H1 (cell line): ENCODE results near the gene DAPL1. TPM values are rescaled to one million over a fixed set of nuclear protein-coding genes. Genes with fewer than 3 reads are reported as not detected.

Experiments used
- CTCF ChIA-PET: fragments of 300-600 bp; sonication (Branson Sonifier 250); formaldehyde crosslinking; loops from one replicate; lab custom pipeline; 2021; ENCODE audit not compliant: partially characterized antibody; lab: Charles Lee
- POLR2A ChIA-PET: fragments of 300-600 bp; sonication (Branson Sonifier 250); formaldehyde crosslinking; loops from one replicate; lab custom pipeline; 2021; ENCODE audit warnings: inconsistent platforms; ENCODE audit not compliant: partially characterized antibody; lab: Charles Lee
- DNase-seq, 2 experiments: peaks; one replicate each; pipeline versions ENCODE4 v3.0.0 to v3.0.0-alpha.2; 2010 to 2022; ENCODE audit warnings: low spot score in 2 of 2, low read depth in 1 of 2, mixed read lengths in 1 of 2
- FAIRE-seq: peaks from 2 replicates; lab custom pipeline; 2011; peaks lifted over from hg19 to GRCh38; lab: Jason Lieb, UNC
- H2AFZ ChIP-seq: 2 replicates; pipeline ENCODE4 v1.8.1; 2012; ENCODE audit warnings: low read length, inconsistent platforms
- H2AK5ac ChIP-seq: 2 replicates; pipeline ENCODE4 v1.6.1; 2013; ENCODE audit warnings: low read depth, low read length
- H2BK120ac ChIP-seq: replicated peaks from 2 replicates; pipeline ENCODE3; 2013; ENCODE audit warnings: low read depth, low read length, inconsistent platforms
- H2BK12ac ChIP-seq: 2 replicates; pipeline ENCODE4 v1.6.1; 2013; ENCODE audit warnings: low read depth, low read length
- H2BK15ac ChIP-seq: 2 replicates; pipeline ENCODE4 v1.6.1; 2013; ENCODE audit warnings: low read length
- H2BK20ac ChIP-seq: 2 replicates; pipeline ENCODE4 v1.6.1; 2013; ENCODE audit warnings: low read length
- H2BK5ac ChIP-seq: 2 replicates; pipeline ENCODE4 v1.6.1; 2013; ENCODE audit warnings: low read depth, low read length
- H3K14ac ChIP-seq: 2 replicates; pipeline ENCODE4 v1.6.1; 2013; ENCODE audit warnings: inconsistent platforms; ENCODE audit not compliant: insufficient read length
- H3K18ac ChIP-seq: 2 replicates; pipeline ENCODE4 v1.6.1; 2013; ENCODE audit warnings: low read length; ENCODE audit errors: extremely low read depth
- H3K23ac ChIP-seq: 2 replicates; pipeline ENCODE4 v1.6.1; 2013; ENCODE audit warnings: inconsistent platforms; ENCODE audit not compliant: insufficient read length
- H3K23me2 ChIP-seq: 2 replicates; pipeline ENCODE4 v1.6.1; 2013; ENCODE audit warnings: low read depth, low read length
- H3K27ac ChIP-seq: 2 replicates; pipeline ENCODE4 v1.6.1; 2011; ENCODE audit warnings: low read depth, low read length, inconsistent platforms
- H3K27me3 ChIP-seq, 4 experiments: replicated peaks in 1 of 4; 1 replicate in 1 of 4; 2 replicates in 3 of 4; pipeline versions ENCODE4 v1.6.1 to v1.8.1; 2011 to 2013; ENCODE audit warnings: low read length in 3 of 4, mild to moderate bottlenecking in 3 of 4, inconsistent platforms in 2 of 4, mixed read lengths in 2 of 4, moderate library complexity in 1 of 4; ENCODE audit not compliant: control insufficient read depth in 3 of 4, insufficient read depth in 3 of 4; ENCODE audit errors: extremely low read depth in 1 of 4
- H3K36me3 ChIP-seq, 4 experiments: 2 replicates each; pipeline versions ENCODE4 v1.6.1 to v1.8.1; 2011 to 2013; ENCODE audit warnings: mild to moderate bottlenecking in 4 of 4, low read length in 3 of 4, moderate library complexity in 2 of 4, control low read depth in 1 of 4, inconsistent platforms in 1 of 4; ENCODE audit not compliant: insufficient read depth in 4 of 4, control insufficient read depth in 2 of 4
- H3K4ac ChIP-seq: replicated peaks from 2 replicates; pipeline ENCODE3; 2013; ENCODE audit warnings: low read length, low read depth, mixed read lengths, inconsistent platforms; ENCODE audit not compliant: insufficient read length
- H3K4me1 ChIP-seq, 4 experiments: replicated peaks in 1 of 4; 1 replicate in 1 of 4; 2 replicates in 3 of 4; pipeline versions ENCODE4 v1.6.1 to v1.8.1; 2011 to 2013; ENCODE audit warnings: low read length in 3 of 4, inconsistent platforms in 2 of 4, mixed read lengths in 1 of 4; ENCODE audit not compliant: insufficient read depth in 4 of 4, control insufficient read depth in 3 of 4
- H3K4me2 ChIP-seq, 2 experiments: 2 replicates each; pipeline versions ENCODE4 v1.6.1 to v1.8.1; 2011 to 2013; ENCODE audit warnings: low read depth in 2 of 2, low read length in 2 of 2, control low read depth in 1 of 2, inconsistent platforms in 1 of 2, mild to moderate bottlenecking in 1 of 2; ENCODE audit not compliant: insufficient read depth in 1 of 2
- H3K4me3 ChIP-seq, 4 experiments: fragments of 200-600, 300-600 bp in 1 of 4; sonication (generic), shearing (Covaris generic), sonication (Bioruptor Twin) in 1 of 4; 2 replicates each; pipeline versions ENCODE4 v1.5.1 to v1.8.1; 2011 to 2016; ENCODE audit warnings: low read length in 4 of 4, low read depth in 3 of 4, control low read depth in 2 of 4, inconsistent platforms in 2 of 4, mild to moderate bottlenecking in 2 of 4, mixed read lengths in 1 of 4, moderate library complexity in 1 of 4; ENCODE audit not compliant: insufficient read depth in 2 of 4; ENCODE audit errors: extremely low read depth in 1 of 4
- H3K56ac ChIP-seq: replicated peaks from 2 replicates; pipeline ENCODE3; 2013; ENCODE audit warnings: low read depth, mild to moderate bottlenecking, mixed read lengths, low read length, inconsistent platforms; ENCODE audit not compliant: insufficient read length
- H3K79me1 ChIP-seq: 2 replicates; pipeline ENCODE4 v1.6.1; 2013; ENCODE audit warnings: low read depth, low read length, control low read depth
- H3K79me2 ChIP-seq, 2 experiments: 2 replicates each; pipeline versions ENCODE4 v1.6.1 to v1.8.1; 2012 to 2013; ENCODE audit warnings: low read length in 2 of 2, mild to moderate bottlenecking in 2 of 2, inconsistent platforms in 1 of 2; ENCODE audit not compliant: insufficient read depth in 2 of 2, control insufficient read depth in 1 of 2
- H3K9ac ChIP-seq, 4 experiments: replicated peaks in 1 of 4; 1 replicate in 1 of 4; 2 replicates in 3 of 4; pipeline versions ENCODE4 v1.6.1 to v1.8.1; 2011 to 2013; ENCODE audit warnings: low read depth in 3 of 4, low read length in 3 of 4, control low read depth in 2 of 4, mild to moderate bottlenecking in 2 of 4, moderate library complexity in 2 of 4, inconsistent platforms in 1 of 4; ENCODE audit errors: extremely low read depth in 1 of 4
- H3K9me3 ChIP-seq, 2 experiments: 2 replicates each; pipeline versions ENCODE4 v1.6.1 to v1.8.1; 2012 to 2013; ENCODE audit warnings: mild to moderate bottlenecking in 2 of 2, moderate library complexity in 2 of 2, control low read depth in 1 of 2, inconsistent platforms in 1 of 2, low read depth in 1 of 2, low read length in 1 of 2, mixed read lengths in 1 of 2; ENCODE audit not compliant: insufficient read depth in 2 of 2
- H4K20me1 ChIP-seq, 2 experiments: replicated peaks in 1 of 2; 2 replicates each; pipeline versions ENCODE3 to v1.8.1; 2011 to 2013; ENCODE audit warnings: inconsistent platforms in 2 of 2, low read length in 2 of 2, mild to moderate bottlenecking in 1 of 2; ENCODE audit not compliant: insufficient read depth in 2 of 2, control insufficient read depth in 1 of 2
- H4K5ac ChIP-seq: 2 replicates; pipeline ENCODE4 v1.6.1; 2013; ENCODE audit warnings: low read length, low read depth, mixed read lengths, inconsistent platforms; ENCODE audit not compliant: insufficient read length
- H4K8ac ChIP-seq: 2 replicates; pipeline ENCODE4 v1.8.0; 2013; ENCODE audit warnings: mild to moderate bottlenecking, moderate library complexity, low read length, inconsistent platforms; ENCODE audit not compliant: insufficient read depth; ENCODE audit errors: extremely low read depth
- H4K91ac ChIP-seq: replicated peaks from 2 replicates; pipeline ENCODE3; 2013; ENCODE audit warnings: low read length, mixed read lengths, inconsistent platforms; ENCODE audit not compliant: insufficient read length
- POU5F1 ChIP-seq: IDR thresholded peaks from 2 replicates; pipeline ENCODE4 v1.6.1; 2011; ENCODE audit warnings: low read depth, mild to moderate bottlenecking, low read length, moderate library complexity
- WGBS, 2 experiments: shearing (Covaris generic) in 1 of 2; methylation state at CpG; one replicate each; pipeline versions ENCODE4 v1.1.6 to v1.1.7; 2013 to 2015; ENCODE audit warnings: low lambda C conversion rate in 2 of 2, mixed read lengths in 2 of 2, inconsistent platforms in 1 of 2, low coverage in 1 of 2, missing lambda C conversion rate in 1 of 2; ENCODE audit not compliant: insufficient replicate concordance in 2 of 2, insufficient coverage in 1 of 2, insufficient read length in 1 of 2; ENCODE audit errors: extremely low coverage in 1 of 2, missing lambda C conversion rate in 1 of 2; 5-methylcytosine and 5-hydroxymethylcytosine counted together
- polyA plus RNA-seq, 7 experiments: library from polyadenylated mRNA; depleted of rRNA in 3 of 7; stranded (reverse) in 5 of 7; unstranded in 2 of 7; fragments of >200 nt in 5 of 7; fragments of 200-250 nt in 2 of 7; gene quantifications; 1 replicate in 5 of 7; 2 replicates in 1 of 7; 4 replicates in 1 of 7; pipeline versions ENCODE4 v1.2.1 to v1.2.3, GENCODE V29; 2011 to 2013; ENCODE audit warnings: missing spikeins in 2 of 7, mixed read lengths in 2 of 7
- total RNA-seq: library from RNA; stranded (reverse); fragmentation: NEBNext Ultra II Directional; extraction: Animal tissue kit (Norgen Biotek cat#: 25700); gene quantifications from 2 replicates; pipeline ENCODE4 v1.2.1, GENCODE V29; 2021

DAPL1 gene
- total and polyA plus RNA-seq, 2 of the 8 experiments (the other 6 are each of a cell fraction or from before 2014, with no cell fraction given), result not detected

- H3K9ac ChIP-seq, result no peak overlapping the region
- no peaks in the 10 kb centered on the region for H3K27me3 ChIP-seq
- H3K4ac ChIP-seq, result no peak overlapping the region
- H2BK5ac ChIP-seq, result no peak overlapping the region
- no peaks in the 10 kb centered on the region for H3K79me2 ChIP-seq
- H4K8ac ChIP-seq, result no peak overlapping the region
- no peaks in the 10 kb centered on the region for H3K9me3 ChIP-seq
- H3K4me2 ChIP-seq, result no peak overlapping the region
- no peak overlapping the region for H3K27ac ChIP-seq
- H2AFZ ChIP-seq, result no peak overlapping the region
- no peaks in the 10 kb centered on the region for H3K36me3 ChIP-seq
- H3K79me1 ChIP-seq, result no peaks in the 10 kb centered on the region
- H3K4me3 ChIP-seq, result no peak overlapping the region
- no peak overlapping the region for H3K23ac ChIP-seq
- H4K5ac ChIP-seq, result no peak overlapping the region
- no peak overlapping the region for H3K56ac ChIP-seq
- POLR2A ChIA-PET, result no interaction called here
- H3K23me2 ChIP-seq, result no peaks in the 10 kb centered on the region
- H2BK15ac ChIP-seq, result no peak overlapping the region
- no peak overlapping the region for H2BK120ac ChIP-seq
- no peak overlapping the region for H3K18ac ChIP-seq
- WGBS, 2 experiments, result 72% methylated on average over 2 of the region's 2 CpGs; no CpG with 5 or more reads in 1 of the 2 experiments
- FAIRE-seq (no peak), DNase-seq (no peak)
- no peak overlapping the region for H2BK20ac ChIP-seq
- no peak overlapping the region for H4K91ac ChIP-seq
- no peak overlapping the region for H3K14ac ChIP-seq
- no peak overlapping the region for H2BK12ac ChIP-seq
- H3K4me1 ChIP-seq, result no peaks in the 10 kb centered on the region
- no peaks in the 10 kb centered on the region for H4K20me1 ChIP-seq
- TF ChIP-seq POU5F1, result no peak
- no peak overlapping the region for H2AK5ac ChIP-seq
- CTCF ChIA-PET, result interaction anchor here (1.4 kb wide), 1 partner anchor 29 kb away, joined by 3 read pairs; no protein-coding TSS in a partner anchor
These were observed 42.5 kb downstream of the DAPL1 start for GRCh38 chr2:158837645-158838044.
